Hepatocyte (in vitro differentiated cells): Measurements from ENCODE around the gene ERGIC1.

Source experiments
- CTCF ChIP-seq: fragments of 200-600 bp; sonication (generic); IDR thresholded peaks from 2 replicates; pipeline ENCODE4 v1.5.1; 2016; ENCODE audit warnings: antibody characterized with exemption, mild to moderate bottlenecking; ENCODE audit not compliant: poor library complexity
- EZH2 ChIP-seq: fragments of 200-600 bp; sonication (generic); IDR thresholded peaks from 2 replicates; pipeline ENCODE4 v1.6.1; 2016; ENCODE audit warnings: antibody characterized with exemption, mild to moderate bottlenecking, borderline replicate concordance
- EZH2phosphoT487 ChIP-seq: fragments of 200-600 bp; sonication (generic); IDR thresholded peaks from one replicate; pipeline ENCODE4 v1.6.1; 2018; ENCODE audit warnings: antibody characterized with exemption, mild to moderate bottlenecking, low read depth, moderate library complexity; ENCODE audit not compliant: unreplicated experiment, severe bottlenecking

GRCh38 chr5:172870291-172870714, 36.3 kb downstream of the ERGIC1 start:
- no peak for TF ChIP-seq CTCF
- no peak for TF ChIP-seq EZH2
- TF ChIP-seq EZH2phosphoT487: no peak
